Activated T-helper 1 cell treated with anti-CD3 and anti-CD28 coated beads, Interleukin-12 subunit alpha, Interleukin-12 subunit beta, Interleukin-2, Interleukin-4 antibody, amounts not matched to agents 30 ng/mL and 10 ng/mL and 1 ng/mL, durations not matched to agents 14 hours and 24 hours and 36 hours (primary cell): ENCODE measurements around the gene TEX14. TPM values are rescaled to one million over a fixed set of nuclear protein-coding genes. Genes with fewer than 3 reads are reported as not detected.

Experiments used
- DNase-seq: peaks from one replicate; pipeline ENCODE4 v3.0.0; 2021; ENCODE audit warnings: low spot score
- H3K27ac Mint-ChIP-seq: one replicate; pipeline ENCODE4 v1.8.0; 2021; ENCODE audit warnings: mild to moderate bottlenecking, mixed read lengths
- H3K27me3 Mint-ChIP-seq: one replicate; pipeline ENCODE4 v1.8.0; 2022; ENCODE audit warnings: mild to moderate bottlenecking, moderate library complexity, mixed read lengths; ENCODE audit not compliant: insufficient read depth
- H3K36me3 Mint-ChIP-seq: one replicate; pipeline ENCODE4 v1.8.0; 2021; ENCODE audit warnings: low read depth, mixed read lengths
- H3K4me1 Mint-ChIP-seq: one replicate; pipeline ENCODE4 v1.8.0; 2021; ENCODE audit warnings: low read depth, mixed read lengths
- H3K4me3 Mint-ChIP-seq: one replicate; pipeline ENCODE4 v1.8.0; 2021; ENCODE audit warnings: mild to moderate bottlenecking, moderate library complexity, mixed read lengths
- H3K9me3 Mint-ChIP-seq: one replicate; pipeline ENCODE4 v1.8.0; 2021; ENCODE audit warnings: mixed read lengths
- intact Hi-C: fragments of 100-400 bp; cut with micrococcal nuclease; formaldehyde crosslinking; loops from one replicate; pipeline ENCODE4 v1.15.1; 2024
- total RNA-seq: library from RNA; stranded (reverse); gene quantifications from 2 replicates; pipeline ENCODE4 v1.2.3, GENCODE V29; 2022

Gene TEX14
- total RNA-seq, 1 donor from 2014 or later: 0.13 TPM

DNA sequence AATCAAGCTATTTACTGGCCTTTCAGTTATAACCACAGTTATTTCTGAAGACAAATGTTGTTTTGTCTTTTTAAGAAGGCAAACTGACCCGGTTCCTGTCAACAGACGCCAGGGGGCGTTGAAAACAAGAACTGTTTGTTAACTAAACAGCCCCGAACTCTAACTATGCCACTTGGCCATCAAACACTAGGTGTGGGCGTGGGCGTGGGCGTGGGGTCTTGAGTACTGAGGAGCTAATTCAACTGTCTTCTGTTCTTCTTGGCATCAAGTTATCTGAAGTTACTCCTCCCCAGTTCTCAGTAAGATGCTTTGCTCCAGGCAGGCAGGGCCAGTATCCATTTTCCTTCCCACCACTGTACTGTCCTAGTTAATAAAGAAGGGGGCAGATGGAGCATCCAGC lies 114.1 kb downstream of the TEX14 start:
- peak; percentile 35 for DNase-seq
- Mint-ChIP-seq H3K27ac (no peak overlapping the region), H3K4me3 (no peak overlapping the region), H3K36me3 (no peaks in the 10 kb centered on the region), H3K4me1 (no peaks in the 10 kb centered on the region), H3K9me3 (no peaks in the 10 kb centered on the region), H3K27me3 (peaks cover 2% of the 10 kb centered on the region)
- intact Hi-C loops: no loop called here

DNA sequence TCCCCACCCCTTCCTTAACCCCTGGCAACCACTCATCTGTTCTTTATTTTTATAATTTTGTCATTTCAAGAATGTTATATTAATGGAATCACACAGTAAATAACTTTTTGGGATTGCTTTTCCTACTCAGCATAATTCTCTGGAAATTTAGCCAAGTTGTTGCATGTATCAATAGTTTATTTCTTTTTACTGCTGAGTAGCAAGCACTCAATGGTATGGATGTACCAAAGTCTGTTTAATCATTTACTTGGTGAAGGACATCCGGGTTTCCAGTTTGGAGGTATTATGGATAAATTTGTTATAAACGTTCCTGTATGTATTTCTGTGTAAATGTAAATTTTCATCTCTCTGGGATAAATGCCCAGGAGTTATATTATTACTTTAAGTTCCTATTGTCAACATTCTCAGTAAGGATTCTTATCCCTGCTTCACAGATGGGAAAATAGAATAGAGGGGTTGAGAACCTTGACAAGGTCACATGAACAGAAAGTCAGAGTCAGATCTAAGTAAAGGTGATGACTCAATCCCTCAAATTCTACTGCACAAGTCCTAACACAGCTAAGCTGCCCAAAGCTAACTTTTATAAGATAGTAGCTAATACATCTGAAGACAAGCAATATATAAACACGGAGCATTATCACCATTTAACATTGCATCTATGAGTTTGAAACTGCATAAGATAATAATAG lies 115.0 kb downstream of the TEX14 start:
- intact Hi-C loops: no loop called here
- Mint-ChIP-seq H3K36me3 (no peaks in the 10 kb centered on the region), H3K9me3 (no peaks in the 10 kb centered on the region), H3K4me3 (no peak overlapping the region), H3K4me1 (no peaks in the 10 kb centered on the region), H3K27ac (no peak overlapping the region), H3K27me3 (peaks cover 2% of the 10 kb centered on the region)
- DNase-seq: no peak

DNA sequence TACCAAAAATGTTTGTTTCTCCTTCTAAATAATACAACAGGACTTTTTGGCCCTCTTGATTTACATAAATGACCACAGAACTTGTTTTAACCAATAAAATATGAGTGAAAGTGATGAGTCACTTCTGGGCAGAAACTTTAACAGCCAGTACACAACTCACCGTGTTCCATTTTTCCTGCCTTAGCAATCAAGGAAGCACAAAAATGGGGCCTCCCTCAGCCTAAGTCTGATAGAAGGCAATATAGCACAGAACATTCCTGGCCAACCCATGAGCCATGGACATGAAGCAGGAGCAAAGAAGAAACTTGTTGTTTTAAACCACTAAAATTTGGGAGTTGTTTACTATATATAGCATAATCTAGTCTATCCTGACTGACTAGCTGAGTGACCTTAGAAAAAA lies 116.3 kb downstream of the TEX14 start:
- Mint-ChIP-seq H3K9me3 (no peaks in the 10 kb centered on the region), H3K4me1 (no peaks in the 10 kb centered on the region), H3K36me3 (no peaks in the 10 kb centered on the region), H3K4me3 (no peak overlapping the region), H3K27me3 (peaks cover 2% of the 10 kb centered on the region), H3K27ac (no peak overlapping the region)
- DNase-seq: no peak
- intact Hi-C loops: no loop called here

DNA sequence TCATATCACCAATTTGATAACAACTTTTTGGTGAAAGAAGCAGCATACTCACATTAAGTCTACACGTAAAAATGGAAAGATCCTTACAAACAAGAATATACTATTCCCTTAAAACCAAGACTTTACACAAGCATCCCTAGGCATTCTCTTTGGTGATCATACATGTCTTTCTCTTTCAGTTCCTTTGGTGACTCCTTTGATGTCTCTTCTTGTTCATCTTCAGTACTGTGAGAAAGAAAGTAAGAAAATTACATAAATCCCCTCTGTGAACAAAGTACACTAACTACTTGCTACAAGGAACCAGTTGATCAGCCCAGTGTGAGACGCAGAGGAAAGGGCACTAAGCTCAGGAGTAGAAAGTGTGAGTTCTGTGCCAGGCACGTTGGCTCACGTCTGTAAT lies 117.8 kb downstream of the TEX14 start:
- Mint-ChIP-seq H3K4me3 (no peak overlapping the region), H3K27ac (no peak overlapping the region), H3K27me3 (no peaks in the 10 kb centered on the region), H3K9me3 (no peaks in the 10 kb centered on the region), H3K36me3 (no peaks in the 10 kb centered on the region), H3K4me1 (no peaks in the 10 kb centered on the region)
- DNase-seq: no peak
- intact Hi-C loops: no loop called here

DNA sequence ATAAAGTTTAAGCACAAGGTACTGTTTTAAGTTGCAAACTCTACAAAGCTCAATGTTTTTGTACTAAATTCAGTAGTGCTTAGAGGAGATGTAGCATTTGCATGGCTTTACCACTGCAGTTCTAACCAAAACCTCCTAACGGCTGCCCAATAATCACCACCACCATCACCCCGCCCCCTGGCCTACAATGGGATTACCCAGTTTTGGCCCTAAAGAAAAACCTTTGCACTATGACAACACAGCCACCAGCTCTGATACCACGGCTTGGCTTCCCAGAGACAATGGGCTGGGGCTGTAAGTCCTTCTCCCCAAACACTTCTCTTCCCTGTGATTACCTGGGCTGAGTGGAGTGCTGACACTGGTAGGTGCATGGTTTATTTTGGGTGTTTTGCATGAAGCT lies 119.0 kb downstream of the TEX14 start:
- Mint-ChIP-seq H3K9me3 (no peaks in the 10 kb centered on the region), H3K4me3 (no peak overlapping the region), H3K36me3 (no peaks in the 10 kb centered on the region), H3K27ac (no peak overlapping the region), H3K27me3 (no peaks in the 10 kb centered on the region), H3K4me1 (no peaks in the 10 kb centered on the region)
- no peak for DNase-seq
- intact Hi-C loops: no loop called here

DNA sequence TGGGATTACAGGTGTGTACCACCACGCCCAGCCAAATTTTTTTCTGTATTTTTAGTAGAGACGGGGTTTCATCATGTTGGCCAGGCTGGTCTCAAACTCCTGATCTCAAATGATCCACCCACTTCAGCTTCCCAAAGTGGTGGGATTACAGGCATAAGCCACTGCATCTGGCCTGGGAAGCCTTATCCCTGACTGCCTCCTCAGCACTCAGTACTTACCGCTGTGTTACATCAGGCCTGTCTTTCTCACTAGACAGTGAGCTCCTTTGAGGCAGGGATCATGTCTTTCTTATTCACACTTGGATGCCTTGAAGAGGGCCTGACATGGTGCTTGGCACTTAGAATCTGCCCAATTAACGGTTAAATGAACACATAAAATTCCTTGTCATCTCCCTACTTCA lies 121.1 kb downstream of the TEX14 start:
- Mint-ChIP-seq H3K27ac (no peak overlapping the region), H3K4me1 (no peaks in the 10 kb centered on the region), H3K27me3 (no peaks in the 10 kb centered on the region), H3K4me3 (no peak overlapping the region), H3K9me3 (no peaks in the 10 kb centered on the region), H3K36me3 (no peaks in the 10 kb centered on the region)
- intact Hi-C loops: no loop called here
- DNase-seq: no peak

DNA sequence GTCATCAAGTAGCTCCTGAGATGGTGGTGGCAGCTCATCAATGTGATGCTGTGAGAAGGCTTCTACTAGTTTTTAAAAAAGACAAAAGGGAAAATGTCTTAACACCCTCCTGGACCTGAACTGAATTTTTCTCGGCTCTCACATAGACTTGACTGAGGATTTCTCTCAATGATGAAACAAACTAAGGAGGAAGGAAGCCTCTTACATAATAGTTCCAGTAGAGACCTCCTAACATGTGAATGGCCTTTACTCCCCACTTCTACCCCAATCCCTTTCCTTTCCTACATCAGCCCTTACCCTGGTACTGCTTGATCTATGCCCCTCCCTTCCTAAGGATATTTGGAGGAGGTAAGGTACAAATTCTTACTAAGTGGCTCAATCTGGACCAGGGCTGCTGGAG lies 122.6 kb downstream of the TEX14 start:
- no peaks in the 10 kb centered on the region for H3K4me1 Mint-ChIP-seq
- no peak overlapping the region for H3K27ac Mint-ChIP-seq
- intact Hi-C loops: no loop called here
- H3K4me3 Mint-ChIP-seq: no peak overlapping the region
- no peaks in the 10 kb centered on the region for H3K27me3 Mint-ChIP-seq
- no peaks in the 10 kb centered on the region for H3K9me3 Mint-ChIP-seq
- no peaks in the 10 kb centered on the region for H3K36me3 Mint-ChIP-seq
- DNase-seq: no peak

DNA sequence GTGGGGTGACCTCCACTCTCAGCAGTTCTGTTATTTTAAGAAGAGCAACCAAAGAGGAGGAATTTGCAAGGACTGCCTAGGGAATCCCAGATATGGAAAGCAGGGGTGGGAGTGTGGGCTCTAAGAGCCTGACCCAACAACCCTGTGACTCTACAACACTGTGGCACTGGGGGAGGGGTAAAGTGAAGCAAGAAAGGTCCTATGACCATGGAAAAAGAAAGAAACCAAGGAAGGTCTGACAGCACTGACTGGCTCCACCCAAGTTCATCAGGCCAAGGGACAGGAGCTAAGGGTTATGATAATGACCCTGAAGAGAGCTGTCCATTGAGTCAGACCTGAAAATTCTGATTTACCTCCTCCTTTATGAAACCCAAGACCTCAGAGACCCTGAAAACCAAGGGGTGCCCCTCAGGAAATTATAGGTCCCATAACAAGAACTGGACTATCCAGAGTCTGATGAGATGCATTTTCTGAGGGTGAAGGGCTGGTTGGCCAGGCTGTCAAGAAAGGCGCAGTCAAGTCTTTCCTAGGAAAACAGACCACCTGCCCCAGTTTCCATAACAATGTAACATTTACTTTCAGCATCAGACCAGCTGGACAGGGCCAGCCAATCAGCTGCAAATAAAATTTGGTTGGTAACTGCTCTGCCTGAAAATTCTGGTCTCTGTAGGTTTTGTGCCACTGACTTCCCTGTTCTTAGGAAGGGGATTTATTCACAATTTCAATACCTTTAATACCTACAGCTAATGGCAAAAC lies 123.6 kb downstream of the TEX14 start:
- H3K4me3 Mint-ChIP-seq: no peak overlapping the region
- no peaks in the 10 kb centered on the region for H3K36me3 Mint-ChIP-seq
- no peak overlapping the region for H3K27ac Mint-ChIP-seq
- H3K9me3 Mint-ChIP-seq: no peaks in the 10 kb centered on the region
- H3K4me1 Mint-ChIP-seq: no peaks in the 10 kb centered on the region
- no peaks in the 10 kb centered on the region for H3K27me3 Mint-ChIP-seq
- intact Hi-C loops: no loop called here
- no peak for DNase-seq

DNA sequence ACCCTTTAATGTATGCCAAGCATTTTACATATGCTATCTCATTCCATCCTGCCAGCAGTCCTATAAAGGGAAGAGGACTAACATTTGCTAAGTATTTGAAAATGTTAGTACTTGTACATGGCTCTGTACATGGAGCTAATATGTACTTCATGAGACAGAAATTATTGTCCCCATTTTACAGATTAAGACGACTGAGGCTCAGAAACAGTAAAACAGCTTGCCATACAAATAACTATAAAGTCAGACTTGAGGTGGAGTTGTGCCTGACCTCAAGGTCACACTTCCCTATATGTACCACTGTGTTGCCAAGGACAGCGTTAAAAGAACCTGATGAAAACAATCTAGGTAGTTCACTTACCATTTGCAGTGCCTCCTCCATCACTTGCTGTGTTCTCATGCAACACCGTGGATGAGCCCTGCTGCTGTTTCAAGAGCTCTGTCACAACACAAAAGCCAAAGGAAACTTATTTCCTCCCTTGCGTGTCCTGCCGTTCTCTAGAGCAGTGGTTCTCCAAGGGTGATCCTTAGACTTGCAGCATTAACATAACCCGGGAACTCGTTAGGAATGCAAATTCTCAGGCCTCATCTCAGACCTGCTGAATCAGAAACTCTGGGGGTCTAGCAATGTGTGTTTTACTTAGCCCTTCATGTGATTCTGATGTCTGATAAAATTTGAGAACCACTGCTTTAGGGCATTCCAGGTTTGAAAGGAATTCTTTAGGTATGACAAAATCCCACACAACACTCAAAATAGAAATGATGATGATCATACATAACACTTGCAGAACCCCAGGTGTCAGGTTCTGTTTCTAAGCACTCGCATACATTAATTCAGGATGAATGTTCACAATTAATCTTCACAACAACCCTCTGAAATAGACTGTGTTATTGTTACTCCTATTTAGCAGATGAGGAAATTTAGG lies 126.2 kb downstream of the TEX14 start:
- no peak for DNase-seq
- Mint-ChIP-seq H3K4me1 (no peaks in the 10 kb centered on the region), H3K27ac (no peak overlapping the region), H3K9me3 (no peaks in the 10 kb centered on the region), H3K4me3 (no peak overlapping the region), H3K27me3 (peaks cover 2% of the 10 kb centered on the region), H3K36me3 (no peaks in the 10 kb centered on the region)
- intact Hi-C loops: no loop called here

DNA sequence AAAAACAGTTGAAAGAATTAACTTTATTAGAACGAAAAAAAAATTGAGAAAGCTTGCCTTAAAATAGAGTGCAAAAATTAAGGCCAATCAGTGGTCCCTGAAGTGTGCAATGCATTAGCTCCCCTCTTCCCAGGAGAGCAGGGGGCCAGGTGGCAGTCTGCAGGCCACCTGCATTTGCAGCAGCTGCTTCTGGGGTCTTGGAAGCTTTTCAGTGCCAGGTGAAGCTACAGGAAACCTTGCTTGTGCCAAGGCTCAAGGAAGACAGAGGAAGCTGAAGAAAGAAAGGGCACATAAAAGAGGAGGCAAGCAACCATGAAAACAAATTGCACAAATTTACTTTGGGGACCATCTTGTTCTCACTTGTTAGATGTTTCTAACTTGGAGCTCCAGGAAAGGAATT lies 126.9 kb downstream of the TEX14 start:
- H3K9me3 Mint-ChIP-seq: no peaks in the 10 kb centered on the region
- intact Hi-C loops: no loop called here
- no peaks in the 10 kb centered on the region for H3K4me1 Mint-ChIP-seq
- DNase-seq: no peak
- H3K27me3 Mint-ChIP-seq: peaks cover 2% of the 10 kb centered on the region
- no peak overlapping the region for H3K4me3 Mint-ChIP-seq
- H3K36me3 Mint-ChIP-seq: no peaks in the 10 kb centered on the region
- H3K27ac Mint-ChIP-seq: no peak overlapping the region

DNA sequence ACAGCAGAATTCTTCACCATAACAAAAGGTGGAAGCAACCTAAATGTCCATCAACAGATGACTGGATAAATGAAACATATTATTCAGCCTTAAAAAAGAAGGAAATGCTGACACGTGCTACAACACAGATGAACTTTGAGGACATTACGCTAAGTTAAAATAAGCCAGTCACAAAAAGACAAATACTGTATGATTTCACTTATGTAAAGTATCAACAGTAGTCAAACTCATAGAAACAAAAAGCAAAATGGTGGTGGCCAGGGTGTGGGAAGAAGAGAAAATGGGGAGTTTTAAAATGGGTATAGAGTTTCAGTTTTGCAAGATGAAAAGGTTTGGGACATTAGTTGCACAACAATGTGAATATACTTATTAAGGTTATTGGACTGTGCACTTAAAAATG lies 127.6 kb downstream of the TEX14 start:
- Mint-ChIP-seq H3K27me3 (peaks cover 2% of the 10 kb centered on the region), H3K4me1 (no peaks in the 10 kb centered on the region), H3K4me3 (no peak overlapping the region), H3K9me3 (no peaks in the 10 kb centered on the region), H3K27ac (no peak overlapping the region), H3K36me3 (no peaks in the 10 kb centered on the region)
- intact Hi-C loops: no loop called here
- no peak for DNase-seq

DNA sequence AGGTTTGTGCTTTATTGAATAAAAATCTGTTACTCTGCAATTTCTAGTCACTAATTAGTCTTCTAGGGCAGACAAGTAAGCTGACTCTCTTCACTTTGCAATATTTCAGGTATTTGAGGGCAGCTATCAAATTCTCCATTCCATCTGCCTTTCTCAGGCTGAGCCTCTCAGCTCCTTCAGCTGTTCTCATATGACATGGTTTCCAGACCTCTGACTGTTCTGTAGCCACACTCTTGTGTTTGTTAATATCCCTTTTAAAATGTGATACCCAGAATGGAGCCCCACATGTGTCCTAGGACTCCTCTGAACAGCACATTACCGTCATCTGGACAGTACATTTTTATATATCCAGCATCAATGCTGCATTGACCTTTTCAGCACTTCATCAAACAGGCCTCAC lies 131.3 kb downstream of the TEX14 start:
- H3K27ac Mint-ChIP-seq: no peak overlapping the region
- intact Hi-C loops: no loop called here
- no peak overlapping the region for H3K4me3 Mint-ChIP-seq
- H3K27me3 Mint-ChIP-seq: peaks cover 5% of the 10 kb centered on the region
- no peaks in the 10 kb centered on the region for H3K9me3 Mint-ChIP-seq
- H3K36me3 Mint-ChIP-seq: no peaks in the 10 kb centered on the region
- no peak for DNase-seq
- H3K4me1 Mint-ChIP-seq: peaks cover 6% of the 10 kb centered on the region

DNA sequence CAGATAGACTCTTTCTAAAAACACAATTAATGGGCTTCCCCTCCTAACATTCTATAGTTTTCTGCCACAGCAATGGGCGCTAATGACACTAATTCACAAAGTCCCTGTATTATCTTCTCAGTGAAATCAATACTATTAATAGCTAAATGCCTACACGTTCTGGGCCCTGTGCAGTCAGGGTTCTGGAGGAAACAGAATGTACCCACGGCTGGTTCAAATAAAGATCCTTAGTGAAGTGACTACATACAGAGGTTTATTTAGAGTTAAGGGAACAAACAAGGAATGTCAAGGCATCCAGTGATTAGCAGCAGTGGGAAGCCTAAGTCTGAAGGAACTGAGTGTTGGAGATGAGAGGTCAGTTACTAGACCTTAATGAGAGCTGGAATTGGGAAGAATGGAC lies 133.9 kb downstream of the TEX14 start:
- peaks cover 5% of the 10 kb centered on the region for H3K27me3 Mint-ChIP-seq
- peaks cover 6% of the 10 kb centered on the region for H3K4me1 Mint-ChIP-seq

More for the DNA sequence above, 133.9 kb downstream of the TEX14 start:
- H3K27ac Mint-ChIP-seq: no peak overlapping the region
- intact Hi-C loops: no loop called here
- H3K9me3 Mint-ChIP-seq: no peaks in the 10 kb centered on the region
- H3K4me3 Mint-ChIP-seq: no peak overlapping the region
- no peaks in the 10 kb centered on the region for H3K36me3 Mint-ChIP-seq
- DNase-seq: no peak
